ENCODE results near the gene CTNNBL1.
A peak's percentile ranks its signal among the peaks of the same experiment; 100 is the strongest.

- TF ChIP-seq GATA2 (IDR thresholded peaks at IDR 0.05; ENCODE audit: low read depth, low read length) (peak; percentile 53; the same call in 1 of the 2 replicates), GATA3 (IDR thresholded peaks at IDR 0.05; ENCODE audit: low read depth, low read length) (no peak)
Measured at GRCh38 chr20:37827605-37828004, 133.8 kb downstream of the CTNNBL1 start.
